ENCODE measurements around the gene LPAR1. TPM values are rescaled to one million over a fixed set of nuclear protein-coding genes. Genes with fewer than 3 reads are reported as not detected.

The LPAR1 gene
- total and polyA plus RNA-seq, 2 of the 8 experiments (the other 6 are each of a cell fraction or from before 2014, with no cell fraction given), result 3.4 to 5.1 TPM

DNA sequence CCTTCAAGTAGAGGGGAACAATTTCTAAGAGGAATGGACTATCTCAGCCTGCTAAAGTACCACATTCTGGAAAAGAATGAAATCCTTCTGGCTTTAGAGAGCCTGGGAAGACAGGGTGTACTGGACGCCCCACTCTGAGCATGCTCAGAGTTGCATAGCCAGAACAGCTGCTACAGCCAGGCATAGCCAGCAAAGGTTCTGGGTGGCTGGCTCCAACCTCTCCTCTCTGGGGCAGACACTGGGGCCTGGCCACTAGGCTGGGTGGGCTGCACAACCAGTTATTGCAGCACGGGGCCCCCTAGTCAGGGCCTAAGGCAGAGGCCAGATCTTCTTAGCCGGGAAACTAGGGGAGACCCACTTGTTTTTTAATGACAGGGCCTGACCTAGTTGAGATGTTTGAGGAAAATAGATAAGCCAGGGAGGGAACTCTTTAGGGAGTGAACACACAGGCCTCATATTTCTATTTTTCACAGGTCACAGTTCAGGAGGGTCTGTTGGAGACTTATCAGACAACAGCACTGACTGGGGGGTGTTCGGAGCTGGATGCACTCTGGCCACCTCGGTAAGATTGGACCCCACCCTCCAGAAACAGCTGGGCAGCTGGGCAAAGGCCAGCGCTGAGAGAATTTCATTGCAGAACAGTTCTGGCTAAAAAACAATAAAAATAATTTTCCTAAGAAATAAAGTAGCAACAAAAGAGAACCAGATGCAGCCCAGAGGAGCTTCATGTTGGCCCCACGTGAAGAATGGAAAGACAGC lies 142.9 kb downstream of the LPAR1 start:
- CTCF ChIA-PET (ENCODE audit: partially characterized antibody), result interaction anchor here (0.6 kb wide), 1 partner anchor 224 kb away, joined by 3 read pairs; no protein-coding TSS in a partner anchor
- no peak overlapping the region for H4K8ac ChIP-seq (ENCODE audit: extremely low read depth, insufficient read depth, low read length)
- 89% methylated on average over 7 of the region's 7 CpGs; no CpG with 5 or more reads in 1 of the 2 experiments for WGBS, 2 experiments (ENCODE audit: extremely low coverage in 1 of 2, insufficient coverage in 1 of 2, insufficient read length in 1 of 2, insufficient replicate concordance in 2 of 2, low coverage in 1 of 2, low lambda C conversion rate in 2 of 2, missing lambda C conversion rate in 1 of 2)
- no peak overlapping the region for H2BK15ac ChIP-seq (ENCODE audit: low read length)
- H3K4ac ChIP-seq (replicated peaks; ENCODE audit: insufficient read length, low read depth, low read length), result no peak overlapping the region
- no peak overlapping the region for H3K4me2 ChIP-seq (ENCODE audit: insufficient read depth in 1 of 2, low read depth in 2 of 2, low read length in 2 of 2)
- POLR2A ChIA-PET (ENCODE audit: partially characterized antibody), result no interaction called here
- H3K23me2 ChIP-seq (ENCODE audit: low read depth, low read length), result no peaks in the 10 kb centered on the region
- no peaks in the 10 kb centered on the region for H3K79me2 ChIP-seq (ENCODE audit: control insufficient read depth in 1 of 2, insufficient read depth in 2 of 2, low read length in 2 of 2)
- no peak overlapping the region for H2AK5ac ChIP-seq (ENCODE audit: low read depth, low read length)
- H2BK20ac ChIP-seq (ENCODE audit: low read length), result no peak overlapping the region
- H3K79me1 ChIP-seq (ENCODE audit: low read depth, low read length), result no peaks in the 10 kb centered on the region
- H2BK5ac ChIP-seq (ENCODE audit: low read depth, low read length), result no peak overlapping the region
- no peak overlapping the region for H3K4me3 ChIP-seq (ENCODE audit: extremely low read depth in 1 of 4, insufficient read depth in 2 of 4, low read depth in 3 of 4, low read length in 4 of 4)
- H3K4me1 ChIP-seq (replicated peaks in 1 of 4; ENCODE audit: control insufficient read depth in 3 of 4, insufficient read depth in 4 of 4, low read length in 3 of 4), result no peaks in the 10 kb centered on the region
- H3K27ac ChIP-seq (ENCODE audit: low read depth, low read length), result no peak overlapping the region
- H3K9me3 ChIP-seq (ENCODE audit: insufficient read depth in 2 of 2, low read depth in 1 of 2, low read length in 1 of 2), result no peaks in the 10 kb centered on the region
- H4K5ac ChIP-seq (ENCODE audit: insufficient read length, low read depth, low read length), result no peak overlapping the region
- TF ChIP-seq JUND (IDR thresholded peaks at IDR 0.05; ENCODE audit: low read length) (no peak), SP1 (IDR thresholded peaks at IDR 0.05; ENCODE audit: low read depth, low read length) (no peak), RNF2 (IDR thresholded peaks at IDR 0.05; ENCODE audit: borderline replicate concordance, low read depth, low read length, missing control alignments, poor library complexity, severe bottlenecking) (no peak), BRCA1 (IDR thresholded peaks at IDR 0.05; ENCODE audit: low read depth, low read length) (no peak), SIN3A (conservative IDR thresholded peaks at IDR 0.05 in 1 of 2, IDR thresholded peaks at IDR 0.05 in 1 of 2; ENCODE audit: low read depth in 1 of 2, low read length in 2 of 2) (no peak), TEAD4 (IDR thresholded peaks at IDR 0.05; ENCODE audit: low read depth, low read length) (no peak), YY1 (IDR thresholded peaks at IDR 0.05; ENCODE audit: low read depth, low read length) (no peak), HDAC2 (IDR thresholded peaks at IDR 0.05; ENCODE audit: borderline replicate concordance in 1 of 2, low read depth in 2 of 2, low read length in 2 of 2) (no peak), HDAC6 (IDR thresholded peaks at IDR 0.05; ENCODE audit: low read depth, low read length) (no peak), CBX5 (IDR thresholded peaks at IDR 0.05; ENCODE audit: low read depth, low read length) (no peak)
- TF ChIP-seq, protein P1, sequence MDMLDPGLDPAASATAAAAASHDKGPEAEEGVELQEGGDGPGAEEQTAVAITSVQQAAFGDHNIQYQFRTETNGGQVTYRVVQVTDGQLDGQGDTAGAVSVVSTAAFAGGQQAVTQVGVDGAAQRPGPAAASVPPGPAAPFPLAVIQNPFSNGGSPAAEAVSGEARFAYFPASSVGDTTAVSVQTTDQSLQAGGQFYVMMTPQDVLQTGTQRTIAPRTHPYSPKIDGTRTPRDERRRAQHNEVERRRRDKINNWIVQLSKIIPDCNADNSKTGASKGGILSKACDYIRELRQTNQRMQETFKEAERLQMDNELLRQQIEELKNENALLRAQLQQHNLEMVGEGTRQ (IDR thresholded peaks at IDR 0.05; ENCODE audit: low read length), result no peak
- H3K14ac ChIP-seq (ENCODE audit: insufficient read length), result no peak overlapping the region
- H3K23ac ChIP-seq (ENCODE audit: insufficient read length), result no peak overlapping the region
- FAIRE-seq, result no peak
- H3K18ac ChIP-seq (ENCODE audit: extremely low read depth, low read length), result no peak overlapping the region
- H4K20me1 ChIP-seq (replicated peaks in 1 of 2; ENCODE audit: control insufficient read depth in 1 of 2, insufficient read depth in 2 of 2, low read length in 2 of 2), result no peaks in the 10 kb centered on the region
- H2BK12ac ChIP-seq (ENCODE audit: low read depth, low read length), result no peak overlapping the region
- H3K27me3 ChIP-seq (replicated peaks in 1 of 4; ENCODE audit: control insufficient read depth in 3 of 4, extremely low read depth in 1 of 4, insufficient read depth in 3 of 4, low read length in 3 of 4), result no peaks in the 10 kb centered on the region
- H3K56ac ChIP-seq (replicated peaks; ENCODE audit: insufficient read length, low read depth, low read length), result no peak overlapping the region
- DNase-seq (ENCODE audit: low read depth in 1 of 2, low spot score in 2 of 2), result no peak
- no peak overlapping the region for H3K9ac ChIP-seq (replicated peaks in 1 of 4; ENCODE audit: extremely low read depth in 1 of 4, low read depth in 3 of 4, low read length in 3 of 4)
- no peak overlapping the region for H2BK120ac ChIP-seq (replicated peaks; ENCODE audit: low read depth, low read length)
- no peak overlapping the region for H4K91ac ChIP-seq (replicated peaks; ENCODE audit: insufficient read length, low read length)
- H3K36me3 ChIP-seq (ENCODE audit: control insufficient read depth in 2 of 4, insufficient read depth in 4 of 4, low read length in 3 of 4), result no peaks in the 10 kb centered on the region
- H2AFZ ChIP-seq (ENCODE audit: low read length), result no peak overlapping the region
